WERI-Rb-1 (cell line): ENCODE data around the gene SPNS1.
"Not testable (repeated sequence)": the region's sequence is repeated elsewhere in the genome, so short reads cannot be mapped to it uniquely, and the experiment has no call there.

ENCODE experiments used
- DNase-seq: peaks from one replicate; pipeline ENCODE4 v3.0.0-alpha.2; 2020
- H3K27ac ChIP-seq: fragments of 250-450 bp; sonication (Bioruptor Pico); 2 replicates; pipeline ENCODE4 v1.5.1; 2020; ENCODE audit warnings: mild to moderate bottlenecking, moderate library complexity
- H3K27me3 ChIP-seq: fragments of 250-450 bp; sonication (Bioruptor Pico); 2 replicates; pipeline ENCODE4 v1.5.1; 2021; ENCODE audit warnings: mild to moderate bottlenecking, low read depth, moderate library complexity; ENCODE audit not compliant: insufficient read depth, severe bottlenecking
- H3K36me3 ChIP-seq: fragments of 250-450 bp; sonication (Bioruptor Pico); 2 replicates; pipeline ENCODE4 v1.5.1; 2020; ENCODE audit warnings: mild to moderate bottlenecking, moderate library complexity
- H3K4me3 ChIP-seq: 2 replicates; pipeline ENCODE4 v1.5.1; 2011; ENCODE audit warnings: low read depth, mild to moderate bottlenecking, control low read depth, low read length
- H3K9me3 ChIP-seq: fragments of 250-450 bp; sonication (Bioruptor Pico); 2 replicates; pipeline ENCODE4 v1.5.1; 2021; ENCODE audit warnings: mild to moderate bottlenecking, moderate library complexity; ENCODE audit not compliant: severe bottlenecking
- TF ChIP-seq, protein P1 (sequence below): IDR thresholded peaks from 2 replicates; pipeline ENCODE4 v1.5.1; 2011; ENCODE audit warnings: low read depth, mild to moderate bottlenecking, control low read depth, inconsistent platforms, low read length

The SPNS1 gene

DNA sequence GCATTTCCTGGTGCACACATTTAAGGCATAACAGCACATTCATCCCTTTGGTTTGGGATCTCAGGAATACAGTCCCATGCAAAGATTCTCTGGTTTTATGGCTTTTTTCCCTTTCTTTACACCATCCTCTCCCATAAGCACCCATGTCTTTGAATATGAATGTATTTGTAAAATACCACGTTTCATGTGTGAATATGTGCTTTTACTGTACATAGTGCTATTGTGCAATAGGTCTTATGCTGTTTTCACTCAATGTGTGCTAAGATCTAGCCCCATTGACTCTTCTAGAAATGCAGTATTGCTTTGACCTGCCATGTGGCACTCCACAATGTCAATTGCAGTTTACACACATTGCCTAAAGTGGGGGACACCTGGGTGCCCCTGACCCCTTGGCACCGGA is 10.1 kb upstream of the SPNS1 start:
- peaks cover 44% of the 10 kb centered on the region for H3K36me3 ChIP-seq
- no peak overlapping the region for H3K27ac ChIP-seq
- no peaks in the 10 kb centered on the region for H3K9me3 ChIP-seq
- H3K27me3 ChIP-seq: no peaks in the 10 kb centered on the region
- TF ChIP-seq, protein P1, sequence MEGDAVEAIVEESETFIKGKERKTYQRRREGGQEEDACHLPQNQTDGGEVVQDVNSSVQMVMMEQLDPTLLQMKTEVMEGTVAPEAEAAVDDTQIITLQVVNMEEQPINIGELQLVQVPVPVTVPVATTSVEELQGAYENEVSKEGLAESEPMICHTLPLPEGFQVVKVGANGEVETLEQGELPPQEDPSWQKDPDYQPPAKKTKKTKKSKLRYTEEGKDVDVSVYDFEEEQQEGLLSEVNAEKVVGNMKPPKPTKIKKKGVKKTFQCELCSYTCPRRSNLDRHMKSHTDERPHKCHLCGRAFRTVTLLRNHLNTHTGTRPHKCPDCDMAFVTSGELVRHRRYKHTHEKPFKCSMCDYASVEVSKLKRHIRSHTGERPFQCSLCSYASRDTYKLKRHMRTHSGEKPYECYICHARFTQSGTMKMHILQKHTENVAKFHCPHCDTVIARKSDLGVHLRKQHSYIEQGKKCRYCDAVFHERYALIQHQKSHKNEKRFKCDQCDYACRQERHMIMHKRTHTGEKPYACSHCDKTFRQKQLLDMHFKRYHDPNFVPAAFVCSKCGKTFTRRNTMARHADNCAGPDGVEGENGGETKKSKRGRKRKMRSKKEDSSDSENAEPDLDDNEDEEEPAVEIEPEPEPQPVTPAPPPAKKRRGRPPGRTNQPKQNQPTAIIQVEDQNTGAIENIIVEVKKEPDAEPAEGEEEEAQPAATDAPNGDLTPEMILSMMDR: no peak
- H3K4me3 ChIP-seq: no peak overlapping the region
- no peak for DNase-seq

DNA sequence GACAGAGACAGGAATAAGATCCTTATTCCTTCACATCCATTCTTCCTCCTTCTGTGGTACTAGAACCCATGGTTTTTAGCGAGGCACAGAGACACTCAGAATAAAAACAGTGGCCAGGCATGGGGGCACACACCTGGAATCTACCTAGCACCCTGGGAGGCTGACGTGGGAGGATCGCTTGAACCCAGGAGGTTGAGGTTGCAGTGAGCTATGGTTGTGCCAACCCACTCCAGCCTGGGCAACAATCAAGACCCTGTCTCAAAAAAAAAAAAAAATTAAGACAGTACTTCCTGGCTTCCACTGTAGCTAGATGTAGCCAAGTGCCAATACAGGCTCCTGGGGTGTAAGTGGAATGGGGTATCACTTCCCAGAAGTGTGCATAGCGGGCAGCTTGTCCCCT is 7.4 kb upstream of the SPNS1 start:
- Histone ChIP-seq H3K36me3 (peaks cover 28% of the 10 kb centered on the region), H3K27me3 (no peaks in the 10 kb centered on the region), H3K9me3 (no peaks in the 10 kb centered on the region), H3K4me3 (no peak overlapping the region), H3K27ac (no peak overlapping the region)
- no peak for DNase-seq
- TF ChIP-seq, protein P1: no peak

DNA sequence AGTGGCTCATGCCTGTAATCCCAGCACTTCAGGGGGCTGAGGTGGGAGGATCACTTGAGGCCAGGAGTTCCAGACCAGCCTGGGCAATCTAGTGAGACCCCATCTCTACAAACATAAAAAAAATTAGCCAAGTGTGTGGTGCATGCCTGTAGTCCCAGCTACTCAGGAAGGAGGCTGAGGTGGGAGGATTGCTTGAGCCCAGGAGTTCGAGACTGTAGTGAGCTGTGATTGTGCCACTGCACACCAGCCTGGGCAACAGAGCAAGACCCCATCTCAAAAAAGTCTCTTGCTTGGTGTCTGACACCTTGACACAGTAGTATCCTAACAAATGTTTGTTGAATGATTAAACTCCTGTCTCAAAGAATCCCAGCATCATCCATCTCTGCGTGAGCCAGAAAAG is 4.9 kb upstream of the SPNS1 start:
- not testable (repeated sequence) for H3K27ac ChIP-seq, H3K27me3 ChIP-seq, H3K9me3 ChIP-seq, H3K4me3 ChIP-seq, DNase-seq, H3K36me3 ChIP-seq

DNA sequence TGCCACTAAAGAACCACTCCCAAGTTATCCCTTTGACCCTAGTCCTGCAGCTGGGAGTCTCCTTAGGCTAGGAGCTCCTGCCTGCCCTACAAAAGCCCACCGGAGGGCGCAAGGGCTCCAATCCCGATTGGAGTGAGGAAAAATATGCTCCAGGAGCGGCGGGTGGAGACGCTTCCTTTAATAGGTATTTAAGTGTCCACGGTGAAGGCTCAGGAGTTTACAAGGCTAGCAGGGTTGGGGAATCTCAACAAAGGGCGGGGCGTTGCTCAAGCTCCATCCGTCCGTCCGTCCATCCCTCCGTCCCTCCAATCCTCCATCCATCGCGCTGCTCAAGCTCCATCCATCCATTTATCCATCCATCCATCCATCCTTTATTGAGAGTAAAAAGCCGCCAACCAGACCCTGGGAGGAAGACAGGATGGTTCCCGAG is 556 bp upstream of the SPNS1 start:
- peaks cover 7% of the 10 kb centered on the region; the same call in 1 of the 2 replicates for H3K36me3 ChIP-seq
- DNase-seq: peak; percentile 77
- H3K27me3 ChIP-seq: no peaks in the 10 kb centered on the region
- H3K27ac ChIP-seq: peak overlapping the region; percentile 70
- peak overlapping the region; percentile 66 for H3K4me3 ChIP-seq
- H3K9me3 ChIP-seq: no peaks in the 10 kb centered on the region
- TF ChIP-seq, protein P1: peak; percentile 75

- Histone ChIP-seq H3K36me3 (peaks cover 7% of the 10 kb centered on the region; the same call in 1 of the 2 replicates), H3K9me3 (no peaks in the 10 kb centered on the region), H3K27me3 (no peaks in the 10 kb centered on the region), H3K27ac (peak overlapping the region; percentile 39), H3K4me3 (peak overlapping the region; percentile 66)
- TF ChIP-seq, protein P1: no peak
- DNase-seq: no peak
Measured at GRCh38 chr16:28975158-28975599, 601 bp downstream of the SPNS1 start.

GRCh38 chr16:28977703-28978662 is 3.4 kb downstream of the SPNS1 start:
- H3K4me3 ChIP-seq: no peak overlapping the region
- no peaks in the 10 kb centered on the region for H3K27me3 ChIP-seq
- peaks cover 3% of the 10 kb centered on the region for H3K9me3 ChIP-seq
- peaks cover 28% of the 10 kb centered on the region for H3K36me3 ChIP-seq
- peak; percentile 44 for DNase-seq
- H3K27ac ChIP-seq: no peak overlapping the region
- TF ChIP-seq, protein P1: peak; percentile 93

GRCh38 chr16:28980330-28980729 is 5.8 kb downstream of the SPNS1 start:
- not testable (repeated sequence) for H3K27me3 ChIP-seq, DNase-seq, H3K27ac ChIP-seq, H3K9me3 ChIP-seq, H3K4me3 ChIP-seq
- peaks cover 34% of the 10 kb centered on the region for H3K36me3 ChIP-seq
